Osteocyte (in vitro differentiated cells): ENCODE results near the gene HLX. TPM values are rescaled to one million over a fixed set of nuclear protein-coding genes. Genes with fewer than 3 reads are reported as not detected.

Experiments used
- DNase-seq: peaks from one replicate; pipeline ENCODE4 v3.0.0; 2021; ENCODE audit warnings: mixed read lengths; ENCODE audit not compliant: unreplicated experiment; ENCODE audit errors: extremely low spot score
- H3K27ac Mint-ChIP-seq: one replicate; pipeline ENCODE4 v1.8.0; 2021; ENCODE audit warnings: mild to moderate bottlenecking, mixed read lengths; ENCODE audit not compliant: unreplicated experiment
- H3K27me3 Mint-ChIP-seq: one replicate; pipeline ENCODE4 v1.8.0; 2021; ENCODE audit warnings: mixed read lengths; ENCODE audit not compliant: unreplicated experiment
- H3K36me3 Mint-ChIP-seq: one replicate; pipeline ENCODE4 v1.8.0; 2021; ENCODE audit warnings: mixed read lengths; ENCODE audit not compliant: unreplicated experiment
- H3K4me1 Mint-ChIP-seq: one replicate; pipeline ENCODE4 v1.8.0; 2021; ENCODE audit warnings: mixed read lengths; ENCODE audit not compliant: unreplicated experiment
- H3K4me3 Mint-ChIP-seq: one replicate; pipeline ENCODE4 v1.8.0; 2021; ENCODE audit warnings: mild to moderate bottlenecking, moderate library complexity, mixed read lengths; ENCODE audit not compliant: unreplicated experiment
- H3K9me3 Mint-ChIP-seq: one replicate; pipeline ENCODE4 v1.8.0; 2021; ENCODE audit warnings: mixed read lengths; ENCODE audit not compliant: unreplicated experiment
- total RNA-seq: library from RNA; stranded (reverse); gene quantifications from 2 replicates; pipeline ENCODE4 v1.2.1, GENCODE V29; 2021
- TF ChIP-seq, protein P1 (sequence below): fragments of 200-600 bp; sonication (generic); IDR thresholded peaks from 2 replicates; pipeline ENCODE4 v1.5.0; 2021; ENCODE audit warnings: antibody characterized with exemption, mild to moderate bottlenecking, moderate library complexity

HLX gene
- total RNA-seq, 1 donor from 2014 or later = 0.54 TPM

DNA sequence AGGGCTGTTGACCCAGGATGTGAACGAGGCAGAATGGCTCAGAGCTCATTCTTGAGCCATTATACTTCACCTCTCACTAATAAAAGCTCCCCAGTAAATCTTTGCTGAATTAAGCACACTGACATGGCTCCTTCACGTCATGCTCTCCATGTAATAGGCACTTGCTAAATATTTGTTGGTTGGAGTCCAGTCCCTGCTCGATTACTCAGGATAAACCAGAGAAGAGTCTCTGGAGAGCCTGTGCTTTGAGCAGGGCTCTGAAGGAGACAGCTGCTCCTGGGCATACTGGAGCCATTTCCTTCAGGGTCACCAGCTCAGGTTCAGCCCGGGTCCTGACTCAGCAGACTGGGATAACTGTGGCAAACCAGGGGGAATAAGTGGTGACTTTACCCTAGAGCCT lies 46.9 kb downstream of the HLX start:
- no peaks in the 10 kb centered on the region for H3K36me3 Mint-ChIP-seq
- H3K9me3 Mint-ChIP-seq = no peaks in the 10 kb centered on the region
- no peaks in the 10 kb centered on the region for H3K4me1 Mint-ChIP-seq
- H3K27me3 Mint-ChIP-seq = peaks cover 2% of the 10 kb centered on the region
- H3K27ac Mint-ChIP-seq = no peak overlapping the region
- TF ChIP-seq, protein P1, sequence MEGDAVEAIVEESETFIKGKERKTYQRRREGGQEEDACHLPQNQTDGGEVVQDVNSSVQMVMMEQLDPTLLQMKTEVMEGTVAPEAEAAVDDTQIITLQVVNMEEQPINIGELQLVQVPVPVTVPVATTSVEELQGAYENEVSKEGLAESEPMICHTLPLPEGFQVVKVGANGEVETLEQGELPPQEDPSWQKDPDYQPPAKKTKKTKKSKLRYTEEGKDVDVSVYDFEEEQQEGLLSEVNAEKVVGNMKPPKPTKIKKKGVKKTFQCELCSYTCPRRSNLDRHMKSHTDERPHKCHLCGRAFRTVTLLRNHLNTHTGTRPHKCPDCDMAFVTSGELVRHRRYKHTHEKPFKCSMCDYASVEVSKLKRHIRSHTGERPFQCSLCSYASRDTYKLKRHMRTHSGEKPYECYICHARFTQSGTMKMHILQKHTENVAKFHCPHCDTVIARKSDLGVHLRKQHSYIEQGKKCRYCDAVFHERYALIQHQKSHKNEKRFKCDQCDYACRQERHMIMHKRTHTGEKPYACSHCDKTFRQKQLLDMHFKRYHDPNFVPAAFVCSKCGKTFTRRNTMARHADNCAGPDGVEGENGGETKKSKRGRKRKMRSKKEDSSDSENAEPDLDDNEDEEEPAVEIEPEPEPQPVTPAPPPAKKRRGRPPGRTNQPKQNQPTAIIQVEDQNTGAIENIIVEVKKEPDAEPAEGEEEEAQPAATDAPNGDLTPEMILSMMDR = no peak
- no peak for DNase-seq
- no peak overlapping the region for H3K4me3 Mint-ChIP-seq

DNA sequence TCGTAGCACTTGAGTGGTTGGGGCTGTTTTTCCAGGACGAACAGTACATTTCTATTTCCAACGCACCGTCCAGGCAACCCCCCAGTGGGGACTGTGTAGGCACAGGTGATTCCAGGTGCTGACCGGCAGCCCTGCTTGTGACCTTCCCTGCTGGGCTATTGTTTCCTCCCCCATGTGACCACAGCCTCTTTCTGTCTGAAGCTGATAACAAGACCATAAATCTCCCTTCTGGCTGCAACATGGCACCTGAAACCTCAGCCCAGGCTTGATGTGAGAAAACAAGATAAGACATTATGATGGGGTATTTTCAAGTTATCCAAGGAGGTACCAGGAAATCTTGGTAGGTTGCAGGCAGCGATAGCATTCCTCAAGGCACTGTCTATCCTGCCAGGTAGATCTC lies 48.2 kb downstream of the HLX start:
- DNase-seq = no peak
- Mint-ChIP-seq H3K36me3 (no peaks in the 10 kb centered on the region), H3K9me3 (no peaks in the 10 kb centered on the region), H3K27me3 (peaks cover 2% of the 10 kb centered on the region), H3K4me3 (no peak overlapping the region), H3K27ac (no peak overlapping the region), H3K4me1 (no peaks in the 10 kb centered on the region)
- TF ChIP-seq, protein P1 = no peak

DNA sequence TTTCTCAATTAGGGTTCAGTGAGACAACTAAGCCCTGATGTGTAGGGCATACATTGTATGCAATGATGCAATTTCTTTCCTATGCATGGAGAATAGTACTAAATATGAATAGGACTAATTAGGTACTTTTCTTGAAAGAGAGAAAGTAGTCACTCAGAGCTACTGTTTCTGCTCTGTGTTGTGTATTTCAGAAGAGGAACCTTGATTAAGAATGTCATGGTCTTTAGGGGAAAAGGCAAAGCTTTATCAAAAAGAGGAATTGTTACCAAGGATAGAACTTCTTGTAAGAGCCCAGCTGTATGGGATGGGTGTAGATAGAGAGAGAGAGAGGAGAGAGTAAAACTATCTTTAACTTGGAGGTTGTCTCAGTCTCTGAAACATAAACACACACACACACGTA lies 49.1 kb downstream of the HLX start:
- TF ChIP-seq, protein P1 = no peak
- H3K27ac Mint-ChIP-seq = no peak overlapping the region
- H3K36me3 Mint-ChIP-seq = no peaks in the 10 kb centered on the region
- H3K27me3 Mint-ChIP-seq = peaks cover 2% of the 10 kb centered on the region
- no peak overlapping the region for H3K4me3 Mint-ChIP-seq
- no peak for DNase-seq
- no peaks in the 10 kb centered on the region for H3K4me1 Mint-ChIP-seq
- no peaks in the 10 kb centered on the region for H3K9me3 Mint-ChIP-seq

DNA sequence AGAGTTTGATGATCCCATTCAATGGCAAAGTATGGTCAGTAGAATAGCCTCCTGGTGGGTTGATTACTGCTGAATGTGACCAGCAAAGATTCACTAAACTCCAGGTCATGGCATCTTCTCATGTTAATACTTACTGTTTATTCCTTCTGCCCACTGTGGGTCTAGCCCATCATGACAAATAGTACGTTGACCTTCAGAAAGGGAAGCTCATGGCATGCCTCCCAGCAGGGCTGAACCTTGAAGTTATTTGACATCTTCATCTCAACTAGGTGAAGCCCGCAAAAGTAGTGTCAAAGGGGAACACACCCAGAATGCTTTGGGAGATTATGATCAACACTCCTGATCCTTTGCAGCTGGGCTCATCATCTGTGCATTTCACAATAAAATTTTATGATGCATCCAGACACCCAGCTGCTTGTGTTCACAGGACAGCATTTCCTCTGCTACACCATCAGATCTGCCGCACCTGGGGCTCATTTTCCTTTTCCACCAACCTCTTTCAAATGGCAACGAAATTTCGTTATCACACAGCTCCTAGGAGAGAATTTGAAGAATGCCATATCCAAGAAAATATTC lies 49.6 kb downstream of the HLX start:
- no peak for DNase-seq
- H3K9me3 Mint-ChIP-seq = no peaks in the 10 kb centered on the region
- no peaks in the 10 kb centered on the region for H3K4me1 Mint-ChIP-seq
- no peak overlapping the region for H3K27ac Mint-ChIP-seq
- no peak overlapping the region for H3K4me3 Mint-ChIP-seq
- TF ChIP-seq, protein P1 = no peak
- peaks cover 2% of the 10 kb centered on the region for H3K27me3 Mint-ChIP-seq
- no peaks in the 10 kb centered on the region for H3K36me3 Mint-ChIP-seq

- Mint-ChIP-seq H3K27ac (no peak overlapping the region), H3K27me3 (peaks cover 2% of the 10 kb centered on the region), H3K4me1 (no peaks in the 10 kb centered on the region), H3K9me3 (no peaks in the 10 kb centered on the region), H3K4me3 (no peak overlapping the region), H3K36me3 (no peaks in the 10 kb centered on the region)
- TF ChIP-seq, protein P1 = no peak
- DNase-seq = no peak
Measured at GRCh38 chr1:220929304-220929703, 50.1 kb downstream of the HLX start.

Other genes starting within 250 kb of the HLX start
- 5.6 and 5.9 TPM in 2 replicates for gene C1orf115, start 189.1 kb upstream of the HLX start, total RNA-seq
- 25.6 and 27.9 TPM in 2 replicates for gene MTARC2, start 131.1 kb upstream of the HLX start, total RNA-seq
- gene MTARC1, start 92.5 kb upstream of the HLX start, total RNA-seq = 1.8 and 2.1 TPM in 2 replicates